Fibroblast of gingiva (primary cell): ENCODE data around the gene MYF5.

Source experiments
- DNase-seq: peaks from one replicate; pipeline ENCODE4 v3.0.0-alpha.2; 2011; ENCODE audit warnings: low read depth

MYF5 gene

GRCh38 chr12:80716696-80717469 is at the start of gene MYF5:
TSS of gene MYF5 (plus strand) at chr12:80716912. CDS start at chr12:80717064, 152 bp downstream.
- DNase-seq = no peak

DNA sequence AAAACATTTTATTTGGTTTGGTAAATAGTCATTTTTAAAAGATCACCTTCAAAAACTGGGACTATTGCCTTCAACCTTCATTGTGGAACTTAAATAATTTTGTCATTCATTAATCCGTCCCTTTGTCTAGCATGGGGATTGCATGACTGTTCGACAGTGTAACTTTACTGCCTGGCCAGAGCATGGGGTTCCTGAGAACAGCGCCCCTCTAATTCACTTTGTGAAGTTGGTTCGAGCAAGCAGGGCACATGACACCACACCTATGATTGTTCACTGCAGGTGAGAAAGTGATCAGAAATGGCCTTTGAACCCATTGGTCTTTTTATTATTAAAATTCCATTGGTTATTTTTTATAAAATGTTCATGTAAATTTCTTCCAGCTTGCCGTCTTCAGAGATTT is 46.5 kb upstream of the MYF5 start:
- no peak for DNase-seq

DNA sequence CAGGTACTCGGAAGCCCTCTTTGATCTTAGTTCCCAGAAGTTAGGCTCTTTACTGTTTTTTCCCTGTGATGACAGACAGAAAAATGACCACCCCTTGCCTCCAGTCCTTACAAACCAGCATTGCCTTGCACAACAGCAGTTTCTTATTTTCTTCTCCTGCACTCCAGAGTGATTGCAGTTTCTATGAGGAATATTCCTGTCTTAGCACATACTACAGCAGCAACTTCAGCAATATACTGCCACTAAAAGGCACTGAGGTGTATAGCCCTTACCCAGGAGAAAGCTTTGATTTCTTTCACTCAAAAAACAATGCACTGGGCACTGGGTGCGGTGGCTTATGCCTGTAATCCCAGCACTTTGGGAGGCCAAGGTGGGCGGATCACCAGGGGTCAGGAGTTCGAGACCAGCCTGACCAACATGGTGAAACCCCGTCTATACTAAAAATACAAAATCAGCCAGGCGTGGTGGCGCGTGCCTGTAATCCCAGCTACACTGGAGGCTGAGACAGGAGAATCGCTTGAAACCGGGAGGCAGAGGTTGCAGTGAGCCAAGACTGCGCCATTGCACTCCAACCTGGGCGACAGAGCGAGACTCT is 40.6 kb upstream of the MYF5 start:
- DNase-seq = peak; percentile 60

DNA sequence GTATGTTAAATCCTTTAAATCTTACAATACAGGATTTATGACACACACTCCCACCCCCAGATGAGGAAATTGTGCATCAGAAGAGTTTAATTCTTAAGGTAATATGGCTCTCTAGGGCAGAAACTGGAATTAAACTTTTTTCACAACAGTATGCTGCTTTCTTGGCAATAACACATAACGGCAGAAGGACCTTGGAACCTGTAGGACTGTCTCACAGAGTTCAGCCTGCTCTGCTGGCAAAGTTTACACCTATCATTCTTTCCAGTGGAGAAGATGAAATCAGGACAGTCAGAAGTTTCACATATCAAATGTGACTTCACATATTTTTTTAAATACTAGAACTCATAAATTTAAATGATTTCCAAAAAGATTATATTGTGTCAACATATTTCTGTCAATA is 39.9 kb upstream of the MYF5 start:
- no peak for DNase-seq

- DNase-seq = no peak
These were observed 38.7 kb upstream of the MYF5 start for GRCh38 chr12:80677994-80678393.

DNA sequence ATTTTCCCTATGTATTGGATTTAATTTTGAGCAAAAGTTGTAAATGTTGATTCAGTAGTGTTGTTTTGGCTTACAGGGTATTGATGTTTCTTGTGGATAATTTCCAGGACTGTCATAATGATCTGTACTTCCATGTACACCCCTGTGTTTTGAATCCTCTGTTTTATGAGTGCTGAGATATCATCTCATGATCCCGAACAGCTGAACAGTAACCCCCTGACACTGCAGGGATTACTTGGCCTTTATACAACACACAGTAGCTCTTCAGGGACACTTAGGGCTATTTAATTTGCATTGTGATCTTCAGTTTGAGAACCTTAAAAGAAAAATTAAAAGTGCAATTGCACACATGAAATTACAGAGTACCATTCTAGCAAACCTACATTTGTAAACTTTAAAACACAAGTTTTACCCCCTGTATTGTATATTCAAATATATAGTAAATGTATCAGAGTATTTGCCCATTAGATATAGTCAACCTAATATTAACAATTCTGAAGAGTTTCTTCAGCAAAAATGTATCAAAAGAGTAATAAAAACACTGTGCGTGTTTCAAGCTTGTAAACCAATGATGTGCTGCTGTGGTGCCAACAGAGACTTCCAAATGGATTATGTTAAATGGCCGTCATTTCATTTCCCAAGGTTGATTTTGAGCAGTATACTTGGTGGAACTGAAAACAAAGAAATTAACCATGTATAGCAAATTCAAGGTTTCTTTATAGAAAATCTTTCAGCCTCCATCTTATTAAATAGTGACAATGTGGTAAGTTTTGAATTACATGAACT is 37.2 kb upstream of the MYF5 start:
- DNase-seq = no peak

- peak; percentile 33 for DNase-seq
These were observed 35.4 kb upstream of the MYF5 start for GRCh38 chr12:80681287-80681686.

- no peak for DNase-seq
These were observed 34.9 kb upstream of the MYF5 start for GRCh38 chr12:80681786-80682185.

DNA sequence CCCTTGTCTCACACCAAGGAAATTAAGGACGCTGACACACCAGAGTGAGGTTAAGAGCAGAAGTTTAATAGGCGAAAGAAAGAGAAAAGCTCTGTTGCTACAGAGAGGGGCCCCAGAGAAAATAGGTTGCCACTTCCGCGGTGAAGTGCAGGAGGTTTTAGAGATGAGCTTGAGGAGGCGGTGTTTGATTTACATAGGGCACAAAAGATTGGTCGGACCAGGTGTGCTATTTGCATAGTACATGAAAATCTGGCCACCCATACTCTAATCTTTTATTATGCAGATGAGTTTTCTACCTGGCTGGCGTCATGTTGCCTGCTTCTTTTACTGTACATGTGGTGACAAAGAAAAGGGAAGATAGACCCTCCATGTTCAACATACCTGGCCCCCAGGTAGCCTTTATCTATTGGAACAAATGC is 32.6 kb upstream of the MYF5 start:
- no peak for DNase-seq

GRCh38 chr12:80690090-80690489 is 26.6 kb upstream of the MYF5 start:
- DNase-seq = no peak

GRCh38 chr12:80690513-80690912 is 26.2 kb upstream of the MYF5 start:
- no peak for DNase-seq

DNA sequence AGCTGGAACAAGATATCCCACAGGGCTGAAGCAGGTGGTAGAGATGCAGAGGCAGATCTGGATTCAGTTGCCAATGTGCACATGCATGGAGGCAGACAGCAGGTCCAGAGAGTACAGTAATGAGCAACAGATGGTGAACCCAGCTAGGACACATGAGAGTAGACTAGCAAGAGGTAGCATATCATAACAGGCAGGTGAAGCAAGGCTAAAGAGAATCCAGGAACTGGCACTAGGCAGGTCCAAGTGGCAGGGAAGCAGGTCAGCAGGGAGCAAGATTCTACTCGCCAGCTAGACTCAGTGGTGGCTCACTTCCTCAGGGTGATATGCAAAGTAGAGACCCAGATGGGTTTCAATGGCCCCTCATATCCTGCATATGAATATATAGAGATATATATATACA is 24.6 kb upstream of the MYF5 start:
- DNase-seq = no peak

DNA sequence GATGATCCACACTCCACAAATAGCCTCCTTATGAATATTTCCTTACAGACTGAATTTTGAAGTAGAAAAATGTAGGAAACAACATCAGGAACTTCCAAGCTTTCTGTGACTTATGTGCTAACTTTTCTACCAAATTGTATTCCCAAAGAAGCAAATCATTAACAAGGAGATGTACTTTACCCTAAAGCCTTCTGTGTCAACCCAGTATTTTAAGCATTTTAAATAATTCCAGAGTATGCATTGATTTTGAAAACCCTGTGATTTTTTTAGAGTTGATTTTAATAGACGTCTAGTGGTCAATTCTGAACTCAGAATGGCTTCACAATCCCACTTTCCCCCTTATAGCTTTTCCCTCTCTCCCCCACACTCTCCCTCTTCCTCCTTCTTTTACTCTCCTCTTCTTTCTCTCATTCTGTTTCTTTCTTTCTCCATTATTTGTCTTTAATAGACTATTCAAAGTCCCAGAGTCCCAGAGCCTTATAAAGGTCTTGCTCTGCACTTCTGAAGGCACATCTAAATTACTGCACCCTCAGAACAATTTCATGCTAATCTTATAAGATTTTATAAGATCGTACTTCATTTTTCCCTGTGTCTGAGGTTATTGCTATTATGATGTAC is 19.3 kb upstream of the MYF5 start:
- no peak for DNase-seq

- peak; percentile 30 for DNase-seq
These were observed 18.5 kb upstream of the MYF5 start for GRCh38 chr12:80698256-80698655.

DNA sequence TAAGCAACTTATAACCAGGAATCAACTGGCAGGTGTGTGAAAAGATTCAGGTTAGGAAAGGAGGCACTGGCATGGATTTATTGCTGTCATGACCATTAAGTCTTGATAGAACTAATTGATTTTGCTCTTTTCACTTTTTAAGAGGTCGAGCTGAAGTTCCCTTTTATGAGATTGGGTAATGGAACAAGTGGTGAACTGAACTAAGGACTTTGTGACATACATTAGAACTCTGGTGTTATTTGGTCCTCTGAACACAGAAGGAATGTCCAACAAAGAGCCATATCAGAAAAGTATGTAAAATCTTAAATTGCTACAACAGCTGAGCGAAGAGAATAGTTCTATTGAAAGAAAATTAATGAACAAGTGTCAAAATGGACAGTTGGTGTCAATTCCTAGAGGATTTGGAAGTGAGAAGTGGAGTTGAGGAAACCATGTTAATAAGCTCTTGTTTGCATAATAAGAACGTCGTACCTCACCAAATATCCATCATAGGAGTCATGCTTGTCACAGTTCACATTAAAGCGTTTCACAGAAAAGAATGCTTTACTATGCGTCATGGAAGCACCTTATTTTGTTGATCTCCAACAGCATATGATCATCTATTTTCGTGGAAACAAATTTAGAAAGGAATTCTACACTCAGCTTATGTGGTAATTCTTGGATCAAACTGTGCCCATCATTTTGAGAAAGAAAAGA is 17.7 kb upstream of the MYF5 start:
- DNase-seq = no peak

DNA sequence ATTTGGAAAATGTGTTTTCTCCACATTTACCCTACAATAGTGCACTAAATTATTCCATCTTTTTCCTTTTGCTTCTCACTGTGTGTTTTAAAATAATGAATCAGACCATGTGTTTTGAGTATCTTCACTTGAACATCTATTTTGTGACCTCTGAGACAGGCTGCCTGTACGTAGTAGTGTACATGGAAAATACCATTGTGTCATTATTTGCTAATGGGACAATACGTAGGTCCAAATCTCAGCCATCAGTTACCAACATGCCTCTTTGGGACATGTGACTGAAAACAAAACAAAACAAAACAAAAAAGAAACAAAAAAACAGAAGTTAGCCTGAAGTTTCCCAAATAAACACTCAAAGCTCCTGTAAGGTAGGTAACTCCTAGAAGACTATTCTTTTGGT is 16.4 kb upstream of the MYF5 start:
- DNase-seq = no peak

DNA sequence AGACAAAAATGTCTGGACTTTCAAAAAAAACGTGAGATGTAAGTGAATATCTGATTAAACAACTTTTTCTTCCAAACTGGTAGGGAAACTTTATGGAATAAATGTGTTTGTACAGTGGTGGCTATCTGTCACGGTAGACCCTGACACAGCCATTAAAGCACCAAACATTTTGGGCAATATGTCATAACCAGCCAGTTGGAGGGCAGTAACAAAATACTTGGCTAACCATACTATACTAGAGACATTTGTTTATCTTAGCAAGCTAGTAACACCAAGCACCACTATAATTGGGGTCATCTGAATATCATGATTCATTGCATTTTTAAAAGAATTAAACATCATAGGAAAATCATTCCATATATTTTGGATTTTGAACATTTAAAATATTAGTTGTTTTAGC is 15.3 kb upstream of the MYF5 start:
- peak; percentile 54 for DNase-seq

DNA sequence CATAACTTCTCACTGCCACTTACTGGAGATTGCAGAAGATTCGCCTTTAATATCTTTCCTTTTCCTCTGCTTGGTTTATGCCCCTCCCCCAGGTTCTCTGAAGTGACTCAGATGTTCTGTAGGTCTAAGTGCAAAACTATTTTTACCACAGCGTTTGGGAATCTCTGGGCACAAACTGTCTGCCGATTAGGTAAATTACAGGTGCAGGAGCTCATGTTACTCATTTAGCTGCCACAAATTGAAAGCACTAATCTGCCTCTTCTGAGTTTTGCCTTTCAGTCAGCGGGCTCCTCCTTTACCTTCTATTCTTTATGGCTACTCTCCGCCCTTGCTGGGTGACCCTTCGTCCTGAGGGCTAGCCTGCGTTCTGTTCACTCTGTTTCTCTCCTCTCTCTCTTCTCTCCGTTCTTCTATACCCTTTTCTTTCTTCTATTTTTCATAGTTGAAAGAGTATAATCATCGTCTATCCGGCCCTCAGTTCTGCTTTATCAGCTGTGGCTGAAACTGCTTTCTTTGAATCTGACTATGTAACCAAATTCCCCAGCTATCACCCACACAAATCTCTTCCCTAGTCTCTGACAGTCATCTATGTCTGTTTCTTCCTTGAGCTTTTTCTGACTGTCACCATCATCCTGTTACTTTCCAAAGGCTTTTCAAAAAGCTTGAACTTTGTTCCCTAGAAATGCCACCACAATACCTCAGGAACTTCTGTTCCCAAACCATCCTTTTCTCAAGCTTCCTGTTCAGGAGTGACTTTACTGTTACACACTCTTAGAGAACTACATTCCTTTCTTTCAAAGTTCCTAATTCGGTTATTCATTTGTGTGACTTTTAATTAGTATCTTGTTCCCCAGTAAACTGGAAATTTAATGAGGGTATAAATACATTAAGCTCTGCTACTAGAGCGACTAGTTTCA is 13.6 kb upstream of the MYF5 start:
- DNase-seq = peak; percentile 75

DNA sequence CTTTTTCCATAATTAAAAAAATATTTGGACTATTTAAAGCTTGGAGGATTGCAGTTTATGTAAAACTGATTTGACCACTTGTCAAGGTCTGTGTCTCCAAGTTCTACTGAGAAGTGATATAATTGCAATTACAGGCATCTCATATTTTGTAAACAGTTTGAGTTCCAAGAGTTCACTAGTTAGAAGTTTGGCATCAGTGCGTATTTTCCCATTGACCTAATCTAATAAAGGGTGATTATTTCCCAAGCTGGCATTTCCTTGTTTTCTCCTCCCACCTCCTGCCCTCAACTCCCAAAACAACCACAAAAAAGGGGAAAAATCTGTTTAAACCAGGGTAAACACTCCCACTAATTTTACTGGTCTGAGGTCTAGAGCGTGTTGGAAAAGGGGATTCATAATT is 12.3 kb upstream of the MYF5 start:
- no peak for DNase-seq

DNA sequence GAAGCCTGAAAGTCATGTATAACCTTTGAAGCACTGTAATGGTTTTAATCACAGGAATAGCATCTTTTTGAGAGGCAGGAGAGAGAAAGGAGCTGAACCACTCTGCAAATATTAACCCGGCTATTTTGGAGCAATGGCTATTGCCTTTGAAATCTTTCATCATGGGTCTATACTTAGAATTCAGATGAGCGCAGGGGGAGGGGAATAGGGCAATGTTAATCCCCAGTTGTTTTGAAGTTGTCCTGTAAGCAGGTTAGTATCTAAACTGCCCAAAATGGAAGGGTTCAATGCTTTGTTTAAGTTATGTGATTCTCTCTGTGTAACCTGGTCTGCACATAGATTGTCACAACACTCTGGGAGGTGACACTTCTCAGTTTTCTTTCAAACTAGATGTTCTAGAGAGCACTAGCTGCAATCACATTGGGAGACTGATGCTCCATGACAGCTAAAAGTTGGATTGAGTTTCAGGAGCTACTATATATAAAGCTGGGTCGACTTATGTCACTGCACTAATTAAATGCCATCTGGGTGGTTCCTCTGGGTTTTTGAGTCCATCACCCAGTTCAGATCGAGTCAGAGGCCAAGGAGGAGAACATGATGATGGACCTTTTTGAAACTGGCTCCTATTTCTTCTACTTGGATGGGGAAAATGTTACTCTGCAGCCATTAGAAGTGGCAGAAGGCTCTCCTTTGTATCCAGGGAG is 9.4 kb upstream of the MYF5 start, which contains the start of gene MYF6:
Gene MYF6 (plus strand): TSS at position 509 of the 704 bp plus-strand sequence. CDS start 86 bp downstream, at position 595.
- DNase-seq = no peak
